ENCODE measurements around the gene TMEM132D.

- TF ChIP-seq, protein P1, sequence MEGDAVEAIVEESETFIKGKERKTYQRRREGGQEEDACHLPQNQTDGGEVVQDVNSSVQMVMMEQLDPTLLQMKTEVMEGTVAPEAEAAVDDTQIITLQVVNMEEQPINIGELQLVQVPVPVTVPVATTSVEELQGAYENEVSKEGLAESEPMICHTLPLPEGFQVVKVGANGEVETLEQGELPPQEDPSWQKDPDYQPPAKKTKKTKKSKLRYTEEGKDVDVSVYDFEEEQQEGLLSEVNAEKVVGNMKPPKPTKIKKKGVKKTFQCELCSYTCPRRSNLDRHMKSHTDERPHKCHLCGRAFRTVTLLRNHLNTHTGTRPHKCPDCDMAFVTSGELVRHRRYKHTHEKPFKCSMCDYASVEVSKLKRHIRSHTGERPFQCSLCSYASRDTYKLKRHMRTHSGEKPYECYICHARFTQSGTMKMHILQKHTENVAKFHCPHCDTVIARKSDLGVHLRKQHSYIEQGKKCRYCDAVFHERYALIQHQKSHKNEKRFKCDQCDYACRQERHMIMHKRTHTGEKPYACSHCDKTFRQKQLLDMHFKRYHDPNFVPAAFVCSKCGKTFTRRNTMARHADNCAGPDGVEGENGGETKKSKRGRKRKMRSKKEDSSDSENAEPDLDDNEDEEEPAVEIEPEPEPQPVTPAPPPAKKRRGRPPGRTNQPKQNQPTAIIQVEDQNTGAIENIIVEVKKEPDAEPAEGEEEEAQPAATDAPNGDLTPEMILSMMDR (IDR thresholded peaks at IDR 0.05) = no peak
- TF ChIP-seq EZH2 (IDR thresholded peaks at IDR 0.05) = no peak
Measured at GRCh38 chr12:129119537-129119936, 784.3 kb downstream of the TMEM132D start.
